NCI-H146 treated with DMSO at 0.1 percent for 48 hours (cell line): Measurements from ENCODE around the gene CASP10.
"Not testable (repeated sequence)": the region's sequence is repeated elsewhere in the genome, so short reads cannot be mapped to it uniquely, and the experiment has no call there.

ENCODE experiments used
- DNase-seq: peaks from one replicate; lab custom pipeline; 2025; ENCODE audit not compliant: unreplicated experiment; lab: John Stamatoyannopoulos, UW

CASP10 gene

GRCh38 chr2:201182650-201183364, at the start of gene CASP10:
Gene CASP10, plus strand, starts transcription at chr2:201183141. Its CDS starts 2,637 bp downstream, at chr2:201185778.
- no peak for DNase-seq

GRCh38 chr2:201135386-201135785, 47.6 kb upstream of the CASP10 start:
- no peak for DNase-seq

- no peak for DNase-seq
These were observed 46.0 kb upstream of the CASP10 start for GRCh38 chr2:201136889-201137321.

- DNase-seq, result no peak
These were observed 45.2 kb upstream of the CASP10 start for GRCh38 chr2:201137505-201138400.

- no peak for DNase-seq
These were observed 44.5 kb upstream of the CASP10 start for GRCh38 chr2:201138401-201138970.

- not testable (repeated sequence) for DNase-seq
These were observed 43.8 kb upstream of the CASP10 start for GRCh38 chr2:201138986-201139781.

- no peak for DNase-seq
These were observed 42.9 kb upstream of the CASP10 start for GRCh38 chr2:201139836-201140604.

- DNase-seq, result no peak
These were observed 38.6 kb upstream of the CASP10 start for GRCh38 chr2:201144101-201145051.

- no peak for DNase-seq
These were observed 34.4 kb upstream of the CASP10 start for GRCh38 chr2:201148434-201148990.

- DNase-seq, result no peak
These were observed 33.7 kb upstream of the CASP10 start for GRCh38 chr2:201149064-201149820.

GRCh38 chr2:201149821-201150165, 33.1 kb upstream of the CASP10 start:
- not testable (repeated sequence) for DNase-seq

GRCh38 chr2:201150454-201151020, 32.4 kb upstream of the CASP10 start:
- no peak for DNase-seq

GRCh38 chr2:201151127-201151981, 31.6 kb upstream of the CASP10 start:
- DNase-seq, result no peak

- DNase-seq, result no peak
These were observed 30.4 kb upstream of the CASP10 start for GRCh38 chr2:201152517-201152916.

GRCh38 chr2:201152999-201153815, 29.7 kb upstream of the CASP10 start:
- no peak for DNase-seq
